Loucy (cell line): ENCODE data around the gene PCGF1.

Experiments
- EZH2phosphoT487 ChIP-seq: fragments of 200-600 bp; IDR thresholded peaks from 2 replicates; pipeline ENCODE4 v1.6.1; 2018; ENCODE audit warnings: antibody characterized with exemption, mild to moderate bottlenecking, moderate library complexity, borderline replicate concordance
- TF ChIP-seq, protein P1 (sequence below): fragments of 200-600 bp; sonication (generic); conservative IDR thresholded peaks from 2 replicates; pipeline ENCODE4 v1.5.1; 2014; ENCODE audit warnings: mild to moderate bottlenecking, antibody characterized with exemption, low read length

DNA sequence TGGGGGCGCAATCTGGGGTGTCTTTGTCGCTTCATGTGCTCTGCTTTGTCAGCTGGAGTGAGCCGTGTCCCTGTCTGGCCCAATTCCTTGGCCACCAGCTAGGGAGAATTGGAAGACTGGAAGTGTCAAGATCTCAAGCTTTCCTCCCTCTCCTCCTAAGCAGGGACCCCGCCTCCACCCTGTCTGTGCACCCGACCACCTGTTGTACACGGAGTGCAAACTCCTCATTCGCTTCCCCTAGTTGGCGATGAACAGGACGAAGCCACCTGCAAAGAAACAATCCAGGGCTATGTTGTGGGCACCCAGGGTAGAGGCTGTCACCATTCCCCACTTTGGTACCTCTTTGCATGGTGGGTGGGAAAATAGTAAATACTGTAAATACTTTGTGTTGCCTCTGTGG is 20.2 kb upstream of the PCGF1 start:
- TF ChIP-seq, protein P1, sequence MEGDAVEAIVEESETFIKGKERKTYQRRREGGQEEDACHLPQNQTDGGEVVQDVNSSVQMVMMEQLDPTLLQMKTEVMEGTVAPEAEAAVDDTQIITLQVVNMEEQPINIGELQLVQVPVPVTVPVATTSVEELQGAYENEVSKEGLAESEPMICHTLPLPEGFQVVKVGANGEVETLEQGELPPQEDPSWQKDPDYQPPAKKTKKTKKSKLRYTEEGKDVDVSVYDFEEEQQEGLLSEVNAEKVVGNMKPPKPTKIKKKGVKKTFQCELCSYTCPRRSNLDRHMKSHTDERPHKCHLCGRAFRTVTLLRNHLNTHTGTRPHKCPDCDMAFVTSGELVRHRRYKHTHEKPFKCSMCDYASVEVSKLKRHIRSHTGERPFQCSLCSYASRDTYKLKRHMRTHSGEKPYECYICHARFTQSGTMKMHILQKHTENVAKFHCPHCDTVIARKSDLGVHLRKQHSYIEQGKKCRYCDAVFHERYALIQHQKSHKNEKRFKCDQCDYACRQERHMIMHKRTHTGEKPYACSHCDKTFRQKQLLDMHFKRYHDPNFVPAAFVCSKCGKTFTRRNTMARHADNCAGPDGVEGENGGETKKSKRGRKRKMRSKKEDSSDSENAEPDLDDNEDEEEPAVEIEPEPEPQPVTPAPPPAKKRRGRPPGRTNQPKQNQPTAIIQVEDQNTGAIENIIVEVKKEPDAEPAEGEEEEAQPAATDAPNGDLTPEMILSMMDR, result no peak
- TF ChIP-seq EZH2phosphoT487, result no peak
